Small intestine (tissue), 16 donors: ENCODE measurements around the gene FCRLA. TPM values are rescaled to one million over a fixed set of nuclear protein-coding genes. Genes with fewer than 3 reads are reported as not detected.
"Not testable (repeated sequence)": the region's sequence is repeated elsewhere in the genome, so short reads cannot be mapped to it uniquely, and the experiment has no call there.

ENCODE experiments used
- DNase-seq, 2 donors: peaks; one replicate each; pipeline versions ENCODE4 v3.0.0 to v3.0.0-alpha.2; 2013
- FAIRE-seq: peaks from 2 replicates; lab custom pipeline; 2012; peaks lifted over from hg19 to GRCh38; lab: Jason Lieb, UNC
- H3K27ac ChIP-seq, 3 donors: one replicate each; pipeline ENCODE4 v1.5.1; 2013; ENCODE audit warnings: low read length in 2 of 3, mild to moderate bottlenecking in 2 of 3, control low read depth in 1 of 3, inconsistent platforms in 1 of 3, low read depth in 1 of 3, moderate library complexity in 1 of 3
- H3K27me3 ChIP-seq, 3 donors: one replicate each; pipeline ENCODE4 v1.6.1; 2013; ENCODE audit warnings: low read length in 3 of 3, inconsistent platforms in 1 of 3; ENCODE audit not compliant: control insufficient read depth in 3 of 3, insufficient read depth in 3 of 3
- H3K36me3 ChIP-seq, 3 donors: one replicate each; pipeline ENCODE4 v1.6.1; 2013; ENCODE audit warnings: low read length in 3 of 3, inconsistent platforms in 1 of 3, low read depth in 1 of 3, mild to moderate bottlenecking in 1 of 3, moderate library complexity in 1 of 3; ENCODE audit not compliant: control insufficient read depth in 3 of 3, insufficient read depth in 2 of 3
- H3K4me1 ChIP-seq, 3 donors: one replicate each; pipeline ENCODE4 v1.6.1; 2013; ENCODE audit warnings: low read length in 2 of 3, inconsistent platforms in 1 of 3, low read depth in 1 of 3, mild to moderate bottlenecking in 1 of 3, moderate library complexity in 1 of 3; ENCODE audit not compliant: control insufficient read depth in 3 of 3, insufficient read depth in 2 of 3
- H3K4me3 ChIP-seq, 3 donors: one replicate each; pipeline ENCODE4 v1.5.1; 2013; ENCODE audit warnings: low read length in 3 of 3, control low read depth in 1 of 3, inconsistent platforms in 1 of 3, low read depth in 1 of 3, mild to moderate bottlenecking in 1 of 3, moderate library complexity in 1 of 3
- H3K9me3 ChIP-seq, 2 donors: one replicate each; pipeline ENCODE4 v1.6.1; 2013; ENCODE audit warnings: low read depth in 1 of 2, low read length in 1 of 2; ENCODE audit not compliant: control insufficient read depth in 2 of 2, insufficient read depth in 1 of 2
- WGBS, 3 donors: extraction: QIAGEN DNeasy Blood & Tissue Kit; methylation state at CpG; one replicate each; pipeline ENCODE4 v1.1.7; 2013; 5-methylcytosine and 5-hydroxymethylcytosine counted together
- long read RNA-seq, 10 donors: transcript quantifications; one replicate each; lab custom pipeline, GENCODE V29; 2026
- polyA plus RNA-seq, 4 donors: library from polyadenylated mRNA; stranded (reverse) in 3 of 4; unstranded in 1 of 4; fragments of 200-250 nt in 3 of 4; fragments of 120-200 nt in 1 of 4; gene quantifications; one replicate each; pipeline versions ENCODE4 v1.2.1 to v1.2.3, GENCODE V29; 2013
- donor health status: healthy with polysubstance abuse.
- donor health status: control.
- donor health status: control.
- donor health status: Bipolar disorder and iron deficiency.
- donor health status: healthy.

The FCRLA gene, protein sequence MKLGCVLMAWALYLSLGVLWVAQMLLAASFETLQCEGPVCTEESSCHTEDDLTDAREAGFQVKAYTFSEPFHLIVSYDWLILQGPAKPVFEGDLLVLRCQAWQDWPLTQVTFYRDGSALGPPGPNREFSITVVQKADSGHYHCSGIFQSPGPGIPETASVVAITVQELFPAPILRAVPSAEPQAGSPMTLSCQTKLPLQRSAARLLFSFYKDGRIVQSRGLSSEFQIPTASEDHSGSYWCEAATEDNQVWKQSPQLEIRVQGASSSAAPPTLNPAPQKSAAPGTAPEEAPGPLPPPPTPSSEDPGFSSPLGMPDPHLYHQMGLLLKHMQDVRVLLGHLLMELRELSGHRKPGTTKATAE
- polyA plus RNA-seq: 1 to 10 TPM in 1 of 4 donors, under 1 TPM in 1, not detected in 2; 0.21 to 1.4 TPM
- long read RNA-seq, donor 1: 0 reads
- long read RNA-seq, donor 2: 0 reads
- long read RNA-seq, donor 3: 0 reads
- long read RNA-seq, donor 4: 0 reads
- long read RNA-seq, donor 5: 0 reads
- long read RNA-seq, donor 6: 0 reads
- long read RNA-seq, donor 7: 0 reads
- long read RNA-seq, donor 8: 0 reads
- long read RNA-seq, donor 9: 0 reads
- long read RNA-seq, donor 10: 0 reads

DNA sequence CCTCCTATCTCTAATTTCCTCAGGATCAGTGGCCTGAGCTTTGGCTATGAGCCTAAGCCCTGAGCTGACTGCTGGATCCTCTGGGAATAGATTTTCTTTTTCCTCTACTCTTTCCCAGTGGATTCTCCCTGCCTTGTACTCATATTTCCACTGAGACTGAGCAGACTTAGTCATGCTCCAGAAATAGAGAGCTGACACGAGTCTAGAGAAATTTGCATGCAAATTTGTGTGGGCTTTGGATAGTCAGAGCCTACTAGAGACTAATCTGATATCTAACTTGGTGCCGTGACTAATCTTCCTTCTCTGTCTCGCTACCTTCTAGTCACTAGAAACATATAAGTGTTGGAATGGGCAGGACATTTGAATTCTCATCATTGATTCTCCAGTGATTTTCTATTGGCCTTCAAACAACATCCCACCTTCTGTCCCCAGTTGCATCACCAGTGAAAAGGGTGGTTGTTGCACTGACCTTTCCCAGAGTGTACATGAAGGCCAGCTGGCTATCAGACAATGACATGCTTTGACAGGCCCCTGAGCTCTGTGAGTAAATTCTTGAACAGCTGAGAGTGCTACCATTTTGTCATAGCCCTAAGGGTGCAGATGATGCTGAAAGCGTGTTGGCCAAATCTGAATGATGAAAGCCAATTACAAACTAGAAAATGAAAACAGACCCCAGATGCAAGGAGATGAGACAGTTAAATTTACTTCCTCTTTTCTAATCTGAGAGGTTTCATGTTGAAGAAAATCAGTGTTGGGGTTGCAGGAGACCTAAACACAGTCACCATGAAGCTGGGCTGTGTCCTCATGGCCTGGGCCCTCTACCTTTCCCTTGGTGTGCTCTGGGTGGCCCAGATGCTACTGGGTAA lies at the start of gene FCRLA:
Gene FCRLA (plus strand): TSS at position 748 of the 866 bp plus-strand sequence. CDS start 36 bp downstream, at position 784.
- H3K36me3 ChIP-seq: no peaks in the 10 kb centered on the region
- 49 to 61% (median 56%) methylated on average over 4 of the region's 4 CpGs for whole genome bisulfite sequencing, 3 donors
- FAIRE-seq (no peak), DNase-seq (no peak)
- no peak within 1 kb of the TSS for H3K27ac ChIP-seq
- peaks cover 0 to 2% (median 0%) of the 10 kb centered on the region in 3 donors for H3K27me3 ChIP-seq
- H3K9me3 ChIP-seq: no peaks in the 10 kb centered on the region
- H3K4me1 ChIP-seq: no peaks in the 10 kb centered on the region
- no peak within 1 kb of the TSS for H3K4me3 ChIP-seq

DNA sequence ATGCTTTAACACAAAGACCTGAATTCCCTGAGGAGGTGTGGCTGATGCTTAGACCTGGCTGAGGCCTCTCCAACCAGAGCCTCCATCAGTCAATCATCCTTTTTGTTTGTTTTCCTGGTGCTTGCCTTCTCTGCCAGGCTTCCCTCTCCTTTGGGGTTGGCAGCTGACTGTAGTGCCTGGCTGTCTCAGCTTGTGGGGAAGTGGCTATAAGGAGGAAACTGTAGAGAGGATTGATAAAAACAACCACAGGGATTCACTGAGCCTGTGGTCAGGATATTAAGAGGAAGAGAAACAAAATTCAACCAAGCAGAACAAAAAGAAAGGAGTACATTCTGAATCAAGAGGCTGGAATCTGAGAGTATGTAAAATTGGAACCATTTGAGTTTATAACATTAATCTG lies 48.5 kb upstream of the FCRLA start:
- not testable (repeated sequence) for FAIRE-seq, H3K4me1 ChIP-seq, H3K27ac ChIP-seq, H3K27me3 ChIP-seq, DNase-seq, H3K9me3 ChIP-seq, H3K36me3 ChIP-seq, H3K4me3 ChIP-seq

DNA sequence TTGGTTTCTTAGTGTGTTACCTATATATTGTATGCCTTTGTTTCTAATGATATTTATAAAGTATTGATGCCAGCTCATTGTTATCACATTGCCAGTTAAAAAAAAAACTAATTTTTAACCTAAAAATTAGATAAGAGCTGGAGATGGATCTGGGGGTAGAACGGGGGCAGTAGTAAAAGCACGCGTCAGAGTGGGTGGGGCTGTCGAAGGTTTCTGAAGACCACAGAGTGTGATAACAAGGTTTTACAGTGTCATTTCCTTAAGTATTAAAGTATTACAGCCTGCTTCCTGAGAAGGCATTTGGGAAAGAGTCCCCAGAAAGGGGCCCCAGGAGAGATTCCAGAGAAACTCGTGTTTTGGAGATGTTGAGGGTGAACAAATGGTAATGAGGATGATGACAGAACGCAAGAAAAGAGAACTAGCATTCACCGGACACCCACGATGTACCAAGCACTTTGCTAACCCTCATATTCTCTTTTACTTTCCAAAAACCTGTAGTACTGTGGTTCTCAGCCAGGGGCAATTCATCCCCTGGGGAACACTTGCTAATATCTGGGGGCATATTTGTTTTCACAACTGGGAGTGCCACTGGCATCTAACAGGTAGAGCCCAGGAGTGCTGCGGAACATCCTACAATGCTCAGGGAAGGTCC lies 45.2 kb upstream of the FCRLA start:
- H3K4me3 ChIP-seq, FAIRE-seq, H3K36me3 ChIP-seq, H3K27ac ChIP-seq, DNase-seq, H3K27me3 ChIP-seq, H3K9me3 ChIP-seq, H3K4me1 ChIP-seq: not testable (repeated sequence)
- WGBS, 3 donors: 51 to 76% (median 73%) methylated on average over 3 to 4 of the region's 9 CpGs

DNA sequence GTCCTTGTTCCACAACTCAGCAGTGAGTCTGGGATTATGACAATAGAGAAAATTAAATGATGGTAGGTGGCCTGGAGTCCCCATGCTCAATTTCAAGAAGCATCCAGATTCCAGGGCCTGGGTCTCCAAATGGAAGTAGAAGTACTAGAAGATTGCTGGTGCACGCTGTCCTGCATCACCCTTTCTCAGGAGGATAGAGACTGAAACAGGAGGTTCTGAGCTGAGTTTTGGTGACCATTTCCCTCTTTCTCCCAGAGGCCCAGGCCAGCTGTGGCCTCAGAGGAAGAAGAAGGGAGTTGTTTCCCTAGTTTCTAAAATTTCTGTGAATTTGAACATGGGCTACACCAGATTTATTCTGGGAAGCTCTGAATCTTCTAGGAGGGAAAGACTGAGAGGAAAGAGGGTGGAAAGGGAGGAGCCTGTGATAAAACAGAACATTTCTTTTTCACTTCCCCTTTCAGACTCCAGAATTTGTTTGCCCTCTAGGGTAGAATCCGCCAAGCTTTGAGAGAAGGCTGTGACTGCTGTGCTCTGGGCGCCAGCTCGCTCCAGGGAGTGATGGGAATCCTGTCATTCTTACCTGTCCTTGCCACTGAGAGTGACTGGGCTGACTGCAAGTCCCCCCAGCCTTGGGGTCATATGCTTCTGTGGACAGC lies 44.2 kb upstream of the FCRLA start, which contains the start of gene FCGR2B:
Gene FCGR2B (plus strand): TSS at position 460 of the 656 bp plus-strand sequence. CDS start 99 bp downstream, at position 559.
- not testable (repeated sequence) for H3K27me3 ChIP-seq, FAIRE-seq, DNase-seq, H3K9me3 ChIP-seq, H3K4me3 ChIP-seq, H3K27ac ChIP-seq, H3K36me3 ChIP-seq, H3K4me1 ChIP-seq
- WGBS, 3 donors: no CpG with 5 or more reads among the region's 4 CpGs

DNA sequence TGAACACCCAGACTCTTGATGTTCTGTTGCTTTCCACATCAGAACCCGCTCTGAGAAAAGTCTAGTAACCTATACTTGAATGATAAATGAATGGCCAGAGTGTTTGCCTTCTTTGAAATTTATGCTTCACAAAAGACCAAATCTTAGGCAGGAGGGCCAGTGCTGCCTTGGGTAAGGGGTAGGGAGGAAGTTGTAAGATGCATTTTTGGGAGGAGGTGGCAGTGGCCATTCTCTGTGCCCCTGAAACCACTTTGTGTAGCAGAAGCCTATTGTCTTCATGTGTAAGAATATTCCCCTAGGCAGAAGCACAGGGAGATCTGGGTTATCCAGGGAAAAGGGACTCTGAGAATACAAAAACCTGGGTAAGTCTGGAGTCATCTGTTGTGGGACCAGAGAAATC lies 43.5 kb upstream of the FCRLA start:
- not testable (repeated sequence) for H3K4me3 ChIP-seq, H3K36me3 ChIP-seq, H3K27ac ChIP-seq, H3K9me3 ChIP-seq, H3K4me1 ChIP-seq, DNase-seq, H3K27me3 ChIP-seq, FAIRE-seq
- no CpG with 5 or more reads among the region's 1 CpG for WGBS, 3 donors

DNA sequence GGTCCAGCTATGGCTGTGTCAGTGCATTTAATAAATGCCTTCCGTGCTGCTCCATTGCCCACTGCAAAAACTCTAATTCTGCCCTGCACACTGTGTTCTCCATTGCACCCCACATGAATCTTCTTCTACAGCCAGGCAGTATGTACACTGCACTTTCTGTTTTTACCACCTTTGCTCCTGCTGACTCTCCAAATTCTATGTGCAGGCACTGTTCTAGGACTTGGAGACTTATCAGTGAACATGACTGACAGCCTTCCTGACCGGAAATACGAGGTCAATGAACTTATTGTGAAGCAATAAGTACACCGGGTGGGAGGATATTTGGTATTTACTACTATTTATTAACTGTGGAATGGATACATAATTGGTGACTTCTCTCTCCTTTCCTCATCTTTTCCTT lies 42.3 kb upstream of the FCRLA start:
- not testable (repeated sequence) for FAIRE-seq, H3K4me3 ChIP-seq, H3K27me3 ChIP-seq, H3K4me1 ChIP-seq, H3K9me3 ChIP-seq, H3K36me3 ChIP-seq, H3K27ac ChIP-seq, DNase-seq
- no CpG with 5 or more reads among the region's 4 CpGs for WGBS, 3 donors

DNA sequence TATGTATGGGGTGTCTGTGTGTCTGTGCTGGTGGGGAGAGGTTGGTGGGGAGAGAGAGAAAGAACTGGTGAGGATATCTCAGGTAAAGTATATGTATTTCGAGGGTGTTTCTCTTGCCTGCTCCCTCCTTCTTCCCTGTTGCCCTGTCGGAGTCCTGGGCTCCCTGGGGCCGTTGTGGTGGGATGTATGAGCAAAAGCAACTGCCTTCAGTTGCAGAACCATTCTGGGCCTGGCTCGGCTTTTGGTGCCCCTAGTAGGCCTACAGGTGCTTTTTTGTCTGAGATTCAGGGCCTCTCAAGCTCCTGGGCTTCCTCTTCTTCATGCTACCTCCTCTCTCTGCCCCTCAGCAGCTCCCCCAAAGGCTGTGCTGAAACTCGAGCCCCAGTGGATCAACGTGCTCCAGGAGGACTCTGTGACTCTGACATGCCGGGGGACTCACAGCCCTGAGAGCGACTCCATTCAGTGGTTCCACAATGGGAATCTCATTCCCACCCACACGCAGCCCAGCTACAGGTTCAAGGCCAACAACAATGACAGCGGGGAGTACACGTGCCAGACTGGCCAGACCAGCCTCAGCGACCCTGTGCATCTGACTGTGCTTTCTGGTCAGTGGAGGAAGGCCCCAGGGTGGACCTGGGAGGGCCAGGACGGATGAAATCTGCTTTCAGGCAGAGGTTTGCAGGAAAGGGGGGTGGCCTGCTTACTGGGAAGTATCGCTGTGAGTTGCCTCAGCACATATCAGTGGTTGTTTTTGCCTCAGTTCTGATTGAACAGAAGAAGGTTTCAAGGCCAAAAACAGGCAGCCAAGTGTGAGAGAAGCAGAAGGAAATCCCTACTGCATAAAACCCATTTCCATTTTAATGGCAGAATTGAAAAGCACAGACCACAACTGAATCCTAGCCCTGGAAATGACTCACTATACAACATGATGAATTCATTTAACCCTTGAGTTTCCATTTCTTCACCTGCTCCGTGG lies 35.7 kb upstream of the FCRLA start:
- WGBS, 3 donors: 56 to 65% (median 63%) methylated on average over 9 to 11 of the region's 15 CpGs
- H3K36me3 ChIP-seq, H3K4me1 ChIP-seq, H3K4me3 ChIP-seq, DNase-seq, FAIRE-seq, H3K27ac ChIP-seq, H3K27me3 ChIP-seq, H3K9me3 ChIP-seq: not testable (repeated sequence)
